ENCODE results near the gene RASIP1. TPM values are rescaled to one million over a fixed set of nuclear protein-coding genes. Genes with fewer than 3 reads are reported as not detected.

RASIP1 gene
- total RNA-seq, 4 donors from 2014 or later = 1.8 to 6.6 (median 3.4) TPM

GRCh38 chr19:48779636-48780035, 39.2 kb upstream of the RASIP1 start:
- H3K4me1 ChIP-seq = peaks cover 0 to 31% (median 0%) of the 10 kb centered on the region in 4 donors
- H3K27ac ChIP-seq = no peak overlapping the region
- no peaks in the 10 kb centered on the region for H3K9me3 ChIP-seq
- TF ChIP-seq POLR2A (IDR thresholded peaks at IDR 0.05) = no peak
- TF ChIP-seq CTCF (IDR thresholded peaks at IDR 0.05) = no peak
- no peak overlapping the region for H3K4me3 ChIP-seq
- H3K27me3 ChIP-seq = no peaks in the 10 kb centered on the region
- no peak for DNase-seq
- H3K36me3 ChIP-seq = no peaks in the 10 kb centered on the region

GRCh38 chr19:48777720-48778119, 37.3 kb upstream of the RASIP1 start:
- Histone ChIP-seq H3K27me3 (no peaks in the 10 kb centered on the region), H3K4me1 (peaks cover 0 to 23% (median 0%) of the 10 kb centered on the region in 4 donors), H3K36me3 (no peaks in the 10 kb centered on the region), H3K9me3 (no peaks in the 10 kb centered on the region), H3K27ac (no peak overlapping the region), H3K4me3 (no peak overlapping the region)
- TF ChIP-seq CTCF (IDR thresholded peaks at IDR 0.05) (no peak), POLR2A (IDR thresholded peaks at IDR 0.05) (no peak)
- DNase-seq = no peak

- Histone ChIP-seq H3K9me3 (no peaks in the 10 kb centered on the region), H3K36me3 (no peaks in the 10 kb centered on the region), H3K4me3 (no peak overlapping the region), H3K27ac (no peak overlapping the region), H3K27me3 (no peaks in the 10 kb centered on the region), H3K4me1 (peaks cover 0 to 17% (median 0%) of the 10 kb centered on the region in 4 donors)
- DNase-seq = no peak
- no peak for TF ChIP-seq CTCF (IDR thresholded peaks at IDR 0.05)
- TF ChIP-seq POLR2A (IDR thresholded peaks at IDR 0.05) = no peak
Measured at GRCh38 chr19:48777139-48777538, 36.7 kb upstream of the RASIP1 start.

- TF ChIP-seq POLR2A (IDR thresholded peaks at IDR 0.05) (no peak), CTCF (IDR thresholded peaks at IDR 0.05) (no peak)
- Histone ChIP-seq H3K27me3 (no peaks in the 10 kb centered on the region), H3K4me3 (no peak overlapping the region), H3K36me3 (no peaks in the 10 kb centered on the region), H3K9me3 (no peaks in the 10 kb centered on the region), H3K27ac (no peak overlapping the region), H3K4me1 (no peaks in the 10 kb centered on the region)
- no peak for DNase-seq
Measured at GRCh38 chr19:48772503-48772953, 32.1 kb upstream of the RASIP1 start.

GRCh38 chr19:48770734-48771472, 30.5 kb upstream of the RASIP1 start:
- no peaks in the 10 kb centered on the region for H3K9me3 ChIP-seq
- no peak for TF ChIP-seq CTCF (IDR thresholded peaks at IDR 0.05)
- TF ChIP-seq POLR2A (IDR thresholded peaks at IDR 0.05) = no peak
- H3K36me3 ChIP-seq = no peaks in the 10 kb centered on the region
- no peak for DNase-seq
- H3K27ac ChIP-seq = no peak overlapping the region
- H3K27me3 ChIP-seq = no peaks in the 10 kb centered on the region
- H3K4me1 ChIP-seq = no peaks in the 10 kb centered on the region
- no peak overlapping the region for H3K4me3 ChIP-seq

All from Peyer's patch (tissue), 4 donors.